Activated T-cell treated with anti-CD3 and anti-CD28 coated beads for 4 hours (primary cell): ENCODE measurements around the gene RGS19.

Experiments used
- DNase-seq: peaks from one replicate; pipeline ENCODE4 v3.0.0-alpha.2; 2020

Gene RGS19

DNA sequence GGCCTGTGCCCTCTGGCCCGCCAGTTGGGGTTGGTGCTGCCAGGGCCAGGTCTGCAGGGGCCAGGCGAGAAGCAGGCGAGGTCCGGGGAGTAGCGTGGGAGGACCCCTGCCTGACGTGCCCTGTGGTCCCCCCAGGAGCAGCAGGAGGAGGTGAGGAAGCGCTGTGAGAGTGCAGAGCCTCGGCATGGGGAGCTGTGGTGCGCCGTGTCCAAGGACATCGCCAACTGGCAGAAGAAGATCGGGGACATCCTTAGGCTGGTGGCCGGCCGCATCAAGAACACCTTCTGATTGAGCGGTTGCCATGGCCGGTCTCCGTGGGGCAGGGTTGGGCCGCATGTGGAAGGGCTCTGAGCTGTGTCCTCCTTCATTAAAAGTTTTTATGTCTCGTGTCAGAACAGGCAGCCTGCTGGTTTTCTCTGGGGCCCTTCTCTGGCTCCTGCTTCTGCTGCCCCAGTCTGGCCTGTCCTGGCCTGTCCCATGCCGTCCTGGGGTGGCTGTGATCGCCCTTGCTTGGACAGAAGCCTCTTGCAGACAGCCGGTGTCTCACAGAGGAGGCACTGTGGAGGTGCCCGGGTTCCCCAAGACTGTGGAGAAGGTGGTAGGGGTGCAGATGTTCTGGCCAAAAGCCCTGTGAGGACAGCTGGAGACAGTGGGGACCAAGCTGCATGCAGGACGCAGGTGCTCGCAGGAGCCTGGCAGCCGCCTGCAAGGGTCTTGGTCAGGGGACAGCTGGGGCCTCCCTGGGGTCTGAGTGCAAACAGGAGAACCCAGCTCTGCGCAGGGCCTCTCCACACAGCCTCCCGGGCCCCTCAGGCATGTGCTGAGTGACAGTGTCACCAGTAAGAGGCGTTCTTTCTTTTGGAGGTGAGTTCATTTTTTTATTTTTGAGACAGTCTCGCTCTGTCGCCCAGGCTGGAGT, 46.4 kb downstream of the RGS19 start:
- no peak for DNase-seq

DNA sequence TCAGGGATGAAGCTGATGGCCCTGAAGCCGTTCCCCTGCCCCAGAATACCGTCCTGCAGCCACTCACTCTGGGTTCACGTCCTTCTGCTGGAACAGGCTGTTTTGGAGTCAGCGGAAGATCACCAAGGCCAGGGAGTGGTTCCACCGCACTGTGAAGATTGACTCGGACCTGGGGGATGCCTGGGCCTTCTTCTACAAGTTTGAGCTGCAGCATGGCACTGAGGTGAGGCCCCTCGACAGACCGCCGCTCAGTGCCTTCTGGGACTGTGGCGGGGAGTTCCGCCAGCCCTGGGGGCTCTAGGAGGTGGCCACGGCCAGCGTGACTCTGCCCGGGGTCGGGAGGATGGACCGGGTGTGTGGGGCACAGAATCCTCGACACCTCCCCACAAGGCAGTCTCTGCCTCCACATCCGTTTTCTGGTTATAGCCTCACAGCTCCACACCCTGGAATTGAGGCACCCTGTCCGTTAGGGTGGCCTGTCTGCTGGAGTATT, 47.5 kb downstream of the RGS19 start:
- no peak for DNase-seq

DNA sequence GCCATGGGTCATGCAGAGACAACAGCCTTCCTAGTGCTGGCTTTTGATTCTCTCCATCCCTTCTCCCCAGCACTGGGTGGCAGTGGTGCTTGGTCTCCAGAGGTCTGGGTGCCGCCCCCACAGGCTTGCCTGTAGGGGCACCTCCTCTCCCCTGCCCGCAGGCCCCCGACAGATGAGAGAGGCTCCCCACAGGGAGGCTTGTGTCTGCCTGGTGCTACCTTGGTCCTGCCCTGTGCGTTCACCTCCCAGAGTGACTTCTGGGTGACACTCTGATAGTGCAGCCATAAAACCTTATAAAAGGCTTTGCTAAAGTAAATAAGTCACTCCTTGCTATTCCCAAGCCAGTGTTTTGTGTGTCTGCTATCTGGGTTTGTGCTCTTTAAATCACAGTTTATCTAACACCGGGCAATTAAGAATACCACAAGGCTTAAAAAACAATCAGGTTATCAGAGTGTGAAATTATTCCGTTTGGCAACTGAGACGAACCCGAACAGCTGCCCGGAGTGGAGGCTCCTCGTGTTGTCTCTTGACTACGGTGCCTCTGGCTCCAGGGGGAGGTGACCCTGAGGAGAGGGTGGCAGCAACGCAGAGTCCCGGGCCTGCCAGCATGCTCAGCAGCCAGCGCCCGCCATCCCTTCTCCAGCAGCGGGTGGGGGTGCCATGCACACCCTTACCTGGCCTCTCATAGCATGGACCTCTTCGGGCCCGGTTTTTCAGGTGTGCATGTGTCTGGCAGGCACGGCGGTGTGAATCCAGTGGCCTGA, 48.8 kb downstream of the RGS19 start:
- DNase-seq = no peak

- no peak for DNase-seq
Measured at GRCh38 chr20:64029293-64030117, 49.8 kb downstream of the RGS19 start.

- no peak for DNase-seq
Measured at GRCh38 chr20:64027981-64028685, 51.2 kb downstream of the RGS19 start.

DNA sequence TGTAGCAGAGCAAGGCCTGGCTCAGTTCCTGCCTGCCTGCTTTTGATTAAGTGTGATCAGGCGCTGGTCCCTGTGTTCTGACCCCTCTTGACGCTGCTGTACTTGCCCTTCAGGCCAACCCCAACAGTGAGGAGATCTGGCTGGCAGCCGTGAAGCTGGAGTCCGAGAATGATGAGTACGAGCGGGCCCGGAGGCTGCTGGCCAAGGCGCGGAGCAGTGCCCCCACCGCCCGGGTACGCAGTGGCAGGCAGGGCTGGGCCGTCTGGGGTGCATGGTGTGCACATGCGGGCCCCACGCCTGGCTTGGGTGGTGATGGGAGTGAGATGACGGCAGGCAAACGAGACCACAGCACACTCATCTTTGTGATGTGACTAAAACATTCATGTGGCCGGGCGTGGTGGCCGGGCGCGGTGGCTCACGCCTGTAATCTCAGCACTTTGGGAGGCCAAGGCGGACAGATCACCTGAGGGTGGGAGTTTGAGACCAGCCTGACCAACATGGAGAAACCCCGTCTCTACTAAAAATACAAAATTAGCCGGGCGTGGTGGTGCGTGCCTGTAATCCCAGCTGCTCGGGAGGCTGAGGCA, 53.4 kb downstream of the RGS19 start:
- DNase-seq = no peak

GRCh38 chr20:64025101-64025825, 54.1 kb downstream of the RGS19 start:
- DNase-seq = no peak

- no peak for DNase-seq
Measured at GRCh38 chr20:64024141-64024990, 55.0 kb downstream of the RGS19 start.

- DNase-seq = no peak
Measured at GRCh38 chr20:64023361-64024140, 55.8 kb downstream of the RGS19 start.
